Stimulated activated CD4-positive, alpha-beta T cell treated with anti-CD3 and anti-CD28 coated beads, Interleukin-4, amount 100 ng/mL, for 1 hour (primary cell): ENCODE results near the gene MXRA7.
"Not testable (repeated sequence)": the region's sequence is repeated elsewhere in the genome, so short reads cannot be mapped to it uniquely, and the experiment has no call there.

Experiments used
- DNase-seq: peaks from one replicate; pipeline ENCODE4 v3.0.0-alpha.2; 2020

MXRA7 gene

GRCh38 chr17:76640550-76641380 is 70.0 kb downstream of the MXRA7 start:
- no peak for DNase-seq

DNA sequence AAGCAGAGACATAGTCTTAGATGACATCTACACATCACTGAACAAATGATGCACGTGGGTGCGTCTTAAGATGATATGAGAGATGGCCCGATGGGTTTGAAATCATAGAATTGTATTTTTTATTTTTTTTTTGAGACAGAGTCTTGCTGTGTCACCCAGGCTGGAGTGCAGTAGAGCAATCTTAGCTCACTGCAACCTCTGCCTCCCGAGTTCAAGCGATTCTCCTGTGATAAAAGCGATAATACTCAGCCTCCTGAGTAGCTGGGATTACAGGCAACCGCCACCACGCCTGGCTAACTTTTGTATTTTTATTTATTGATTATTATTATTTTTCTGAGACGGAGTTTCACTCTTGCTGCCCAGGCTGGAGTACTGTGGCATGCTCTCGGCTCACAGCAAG is 72.5 kb downstream of the MXRA7 start:
- no peak for DNase-seq

- not testable (repeated sequence) for DNase-seq
Measured at GRCh38 chr17:76636486-76637206, 74.1 kb downstream of the MXRA7 start.

DNA sequence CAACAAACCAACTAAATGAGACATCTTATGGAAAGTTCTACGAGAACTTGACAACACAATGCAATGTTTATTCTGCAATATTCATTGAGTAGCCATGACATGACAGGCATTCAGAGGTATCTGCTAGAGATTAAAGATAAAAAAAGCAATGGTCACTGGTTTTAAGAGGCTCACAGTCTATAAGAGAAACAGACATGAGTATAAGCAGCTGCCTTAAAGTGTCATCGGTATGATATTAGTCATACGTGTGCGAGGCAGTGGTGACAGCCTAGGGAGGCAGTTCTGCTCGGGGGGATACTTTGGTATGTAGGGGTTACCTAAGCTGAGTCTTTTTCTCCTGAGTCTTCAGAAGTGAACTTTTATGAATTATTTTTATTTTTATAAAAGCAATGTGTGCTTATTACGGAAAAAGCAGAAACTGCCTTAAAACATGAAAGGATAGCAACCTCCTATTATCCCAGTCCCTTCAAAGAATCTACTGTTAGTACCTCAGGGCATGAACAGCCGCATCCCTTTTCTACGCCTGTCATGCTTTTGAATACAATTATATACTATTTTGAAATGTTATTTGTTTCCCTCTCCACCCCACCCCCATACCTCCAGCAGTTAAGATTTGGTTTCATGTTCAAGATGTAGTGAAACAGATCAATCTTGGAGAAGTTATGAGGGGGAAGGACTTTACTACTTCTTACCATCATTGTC is 75.0 kb downstream of the MXRA7 start:
- no peak for DNase-seq

DNA sequence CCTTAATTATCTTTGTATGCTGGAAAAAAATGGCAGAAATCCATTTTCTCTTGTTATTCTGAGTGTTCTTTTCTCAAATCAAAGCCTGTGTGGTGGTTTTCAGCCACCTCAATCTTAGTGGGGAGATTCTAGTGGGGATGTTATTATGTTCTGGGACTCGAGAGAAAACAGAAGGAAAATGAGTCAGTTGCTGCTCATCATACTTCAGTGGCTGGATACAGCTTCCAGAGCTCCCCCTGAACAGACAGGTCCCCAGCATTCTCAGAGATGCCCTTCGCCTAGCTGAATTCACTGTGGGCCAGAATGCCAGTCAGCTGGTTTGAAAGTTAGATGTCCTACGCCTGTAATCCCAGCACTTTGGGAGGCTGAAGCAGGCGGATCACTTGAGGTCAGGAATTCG is 75.7 kb downstream of the MXRA7 start:
- DNase-seq = no peak

GRCh38 chr17:76633628-76634328 is 77.0 kb downstream of the MXRA7 start:
- DNase-seq = no peak

DNA sequence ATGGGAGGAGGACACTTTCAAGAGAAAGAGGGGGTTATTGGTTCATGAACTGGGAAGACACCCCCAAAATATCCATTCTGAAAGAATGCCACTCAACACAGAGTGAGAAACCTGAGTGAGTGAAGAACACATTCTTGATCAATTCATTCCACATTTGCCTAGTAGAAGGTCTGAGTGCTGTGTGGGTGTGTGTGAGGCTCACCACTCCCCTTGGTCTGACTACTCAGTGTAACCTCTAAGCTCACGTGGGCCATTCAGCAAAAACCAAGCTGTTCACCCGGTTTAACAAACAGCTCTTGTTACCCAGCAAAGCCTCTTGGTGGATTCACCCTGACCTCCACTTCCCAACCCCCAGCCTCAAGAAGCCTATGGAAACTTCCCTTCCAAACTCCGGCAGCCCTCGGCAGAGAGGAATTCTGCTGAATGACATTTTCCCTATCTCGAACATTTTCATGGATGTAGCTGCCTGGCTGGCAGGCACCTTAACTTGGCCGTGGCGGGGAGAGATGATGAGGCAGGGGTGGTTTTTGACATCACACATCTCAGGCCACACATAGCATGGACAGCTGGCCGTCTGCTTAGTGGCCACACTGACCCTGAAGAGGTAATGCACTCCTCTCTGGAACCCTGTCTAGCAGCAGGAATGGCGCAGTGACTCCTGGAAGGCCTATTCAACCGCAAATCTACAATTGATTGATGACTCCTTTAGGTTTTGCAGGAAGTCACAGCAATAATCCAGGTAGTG is 78.8 kb downstream of the MXRA7 start:
- DNase-seq = no peak

GRCh38 chr17:76630151-76630550 is 80.6 kb downstream of the MXRA7 start:
- no peak for DNase-seq
